Ovary (tissue), 9 donors: ENCODE results near the gene A1BG. TPM values are rescaled to one million over a fixed set of nuclear protein-coding genes. Genes with fewer than 3 reads are reported as not detected.

Source experiments
- DNase-seq, 5 donors: peaks; one replicate each; pipeline ENCODE4 v3.0.0-alpha.2; 2019 to 2020
- H3K27ac ChIP-seq, 2 donors: fragments of 200-600 bp; one replicate each; pipeline versions ENCODE4 v1.5.1 to v1.8.0; 2019 to 2022
- H3K27me3 ChIP-seq: fragments of 200-600 bp; one replicate; pipeline ENCODE4 v1.8.0; 2022
- H3K36me3 ChIP-seq: fragments of 200-600 bp; sonication (generic); one replicate; pipeline ENCODE4 v1.5.1; 2019
- H3K4me1 ChIP-seq: one replicate; pipeline ENCODE4 v1.8.1; 2013; ENCODE audit warnings: mild to moderate bottlenecking, moderate library complexity; ENCODE audit not compliant: insufficient read depth
- H3K4me3 ChIP-seq: fragments of 200-600 bp; sonication (generic); one replicate; pipeline ENCODE4 v1.5.1; 2017
- H3K9me3 ChIP-seq, 2 donors: fragments of 200-600 bp in 1 of 2; sonication (generic) in 1 of 2; one replicate each; pipeline versions ENCODE4 v1.5.1 to v1.8.1; 2013 to 2019; ENCODE audit warnings: mild to moderate bottlenecking in 1 of 2, moderate library complexity in 1 of 2
- EP300 ChIP-seq: sonication (generic); formaldehyde crosslinking; IDR thresholded peaks from one replicate; pipeline ENCODE4 v1.6.1; 2017; ENCODE audit warnings: antibody characterized with exemption
- POLR2A ChIP-seq: fragments of 450-650 bp; IDR thresholded peaks from one replicate; pipeline ENCODE4 v1.6.1; 2017; ENCODE audit warnings: antibody characterized with exemption, mild to moderate bottlenecking, moderate library complexity
- WGBS, 3 donors: extraction: QIAGEN DNeasy Blood & Tissue Kit in 1 of 3; methylation state at CpG; one replicate each; pipeline versions ENCODE4 v1.1.5 to v1.1.7; 2013 to 2017; 5-methylcytosine and 5-hydroxymethylcytosine counted together
- intact Hi-C, 4 donors: fragments of 100-400 bp; cut with DNase I; formaldehyde crosslinking; loops; one replicate each; pipeline versions ENCODE4 v1.11.0 to v1.15.1; 2022 to 2023
- polyA plus RNA-seq, 2 donors: library from polyadenylated mRNA; stranded (reverse); fragments of 200-250 nt in 1 of 2; fragments of 350-450 nt in 1 of 2; fragmentation: Illumina TruSeq in 1 of 2; extraction: RNeasy Lipid Tissue Mini Kit (QIAGEN cat#74804) in 1 of 2; gene quantifications; one replicate each; pipeline ENCODE4 v1.2.3, GENCODE V29; 2013 to 2014
- total RNA-seq, 7 donors: library from RNA; depleted of rRNA in 2 of 7; stranded (reverse); fragments of >200 nt in 2 of 7; fragmentation: NEBNext Ultra II Directional in 3 of 7; extraction: Animal tissue kit (Norgen Biotek cat#: 25700) in 3 of 7; gene quantifications; one replicate each; pipeline versions ENCODE4 v1.1.0 to v1.2.4, GENCODE V29; 2016 to 2023
- TF ChIP-seq, protein P1 (sequence below), 3 donors: fragments of 450-650 bp in 2 of 3; fragments of 200-600 bp in 1 of 3; IDR thresholded peaks; one replicate each; pipeline versions ENCODE4 v1.5.1 to v1.8.0; 2016 to 2022; ENCODE audit warnings: antibody characterized with exemption in 3 of 3, mild to moderate bottlenecking in 1 of 3
- donor health status: DM: no; HTN: no; CAD: no; lungs with moderate emphysema.
- donor health status: DM: no; HTN: no; CAD: no.
- donor health status: Bipolar disorder and iron deficiency.
- donor health status: DM: yes; HTN: yes; CAD: no.
- donor health status: DM: no; HTN: no; CAD: no.
- donor health status: DM: yes; HTN: yes; CAD: no.

The A1BG gene
- total and polyA plus RNA-seq, 9 donors, result 0.38 to 32.4 (median 4.8) TPM

- no peak for DNase-seq
- Histone ChIP-seq H3K36me3 (no peaks in the 10 kb centered on the region), H3K27ac (no peak overlapping the region), H3K4me3 (no peak overlapping the region), H3K4me1 (peaks cover 3% of the 10 kb centered on the region), H3K27me3 (no peaks in the 10 kb centered on the region), H3K9me3 (no peaks in the 10 kb centered on the region)
- TF ChIP-seq, protein P1, sequence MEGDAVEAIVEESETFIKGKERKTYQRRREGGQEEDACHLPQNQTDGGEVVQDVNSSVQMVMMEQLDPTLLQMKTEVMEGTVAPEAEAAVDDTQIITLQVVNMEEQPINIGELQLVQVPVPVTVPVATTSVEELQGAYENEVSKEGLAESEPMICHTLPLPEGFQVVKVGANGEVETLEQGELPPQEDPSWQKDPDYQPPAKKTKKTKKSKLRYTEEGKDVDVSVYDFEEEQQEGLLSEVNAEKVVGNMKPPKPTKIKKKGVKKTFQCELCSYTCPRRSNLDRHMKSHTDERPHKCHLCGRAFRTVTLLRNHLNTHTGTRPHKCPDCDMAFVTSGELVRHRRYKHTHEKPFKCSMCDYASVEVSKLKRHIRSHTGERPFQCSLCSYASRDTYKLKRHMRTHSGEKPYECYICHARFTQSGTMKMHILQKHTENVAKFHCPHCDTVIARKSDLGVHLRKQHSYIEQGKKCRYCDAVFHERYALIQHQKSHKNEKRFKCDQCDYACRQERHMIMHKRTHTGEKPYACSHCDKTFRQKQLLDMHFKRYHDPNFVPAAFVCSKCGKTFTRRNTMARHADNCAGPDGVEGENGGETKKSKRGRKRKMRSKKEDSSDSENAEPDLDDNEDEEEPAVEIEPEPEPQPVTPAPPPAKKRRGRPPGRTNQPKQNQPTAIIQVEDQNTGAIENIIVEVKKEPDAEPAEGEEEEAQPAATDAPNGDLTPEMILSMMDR (IDR thresholded peaks at IDR 0.05), result no peak
- TF ChIP-seq POLR2A, result no peak
- TF ChIP-seq EP300, result no peak
- 90 to 94% (median 93%) methylated on average over 1 of the region's 1 CpG for WGBS, 3 donors
- intact Hi-C loops, result no loop called here
These were observed 20.6 kb downstream of the A1BG start for GRCh38 chr19:58332697-58333096.

- Histone ChIP-seq H3K27me3 (no peaks in the 10 kb centered on the region), H3K9me3 (no peaks in the 10 kb centered on the region), H3K27ac (no peak overlapping the region), H3K4me1 (peaks cover 13% of the 10 kb centered on the region), H3K36me3 (no peaks in the 10 kb centered on the region), H3K4me3 (no peak overlapping the region)
- DNase-seq, result no peak
- intact Hi-C loops, result no loop called here
- no peak for TF ChIP-seq EP300
- TF ChIP-seq, protein P1 (IDR thresholded peaks at IDR 0.05), result no peak
- TF ChIP-seq POLR2A, result no peak
- WGBS, 3 donors, result 82 to 86% (median 83%) methylated on average over 4 of the region's 4 CpGs
These were observed 22.8 kb downstream of the A1BG start for GRCh38 chr19:58330458-58330857.

- Histone ChIP-seq H3K36me3 (no peaks in the 10 kb centered on the region), H3K4me3 (no peak overlapping the region), H3K9me3 (no peaks in the 10 kb centered on the region), H3K27ac (no peak overlapping the region), H3K27me3 (no peaks in the 10 kb centered on the region), H3K4me1 (peaks cover 15% of the 10 kb centered on the region)
- 53 to 64% (median 62%) methylated on average over 10 of the region's 10 CpGs for WGBS, 3 donors
- no peak for DNase-seq
- TF ChIP-seq EP300 (no peak), POLR2A (no peak)
- TF ChIP-seq, protein P1 (IDR thresholded peaks at IDR 0.05), result no peak
- intact Hi-C loops, result loop anchor here in 1 of 4 donors (2.0 kb wide), 1 partner anchor 28 kb away; no protein-coding TSS in a partner anchor
These were observed 24.3 kb downstream of the A1BG start for GRCh38 chr19:58328999-58329398.

DNA sequence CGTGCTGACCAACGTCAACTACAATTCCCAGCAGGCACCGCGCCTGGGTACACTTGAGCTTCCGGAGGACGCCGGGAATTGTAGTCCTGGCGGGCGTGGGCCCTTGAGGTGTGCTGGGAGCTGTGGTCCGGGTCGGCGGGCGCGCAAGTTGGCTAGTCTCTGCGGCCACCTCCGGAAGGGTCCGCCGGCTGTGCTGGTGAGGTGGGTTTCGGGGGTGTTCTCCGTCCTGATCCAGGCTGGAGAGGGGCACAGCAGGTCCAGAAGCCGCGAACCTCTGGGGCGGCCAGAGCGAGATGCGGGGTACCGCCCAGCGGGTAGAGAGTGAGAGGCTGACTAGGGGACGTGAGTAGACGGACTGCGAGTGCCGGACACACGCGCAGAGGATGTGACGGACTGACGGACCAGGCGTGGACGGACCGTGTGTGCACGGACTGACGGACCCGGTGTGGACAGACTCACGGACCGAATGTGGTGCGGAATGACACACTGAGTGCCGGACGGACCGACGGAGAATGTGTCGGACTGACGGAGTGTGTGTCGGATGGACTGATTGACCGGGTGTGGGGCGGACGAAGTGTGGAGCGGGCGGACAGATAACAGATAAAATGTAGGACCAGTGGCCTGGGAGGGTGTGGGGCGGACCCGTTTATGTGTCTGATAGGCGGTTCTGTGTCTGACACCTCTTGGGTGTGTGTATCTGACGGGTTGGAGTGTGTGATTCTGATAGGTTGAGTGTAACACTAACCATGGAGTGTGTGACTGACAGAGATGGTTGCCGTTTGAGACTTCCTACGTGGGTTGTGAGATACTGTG is 26.2 kb downstream of the A1BG start, which contains the start of gene ZSCAN22:
Gene ZSCAN22, plus strand, starts transcription at position 81 of the 813 bp plus-strand sequence. CDS start 7,809 bp downstream, outside the sequence.
- H3K27me3 ChIP-seq, result no peaks in the 10 kb centered on the region
- intact Hi-C loops, result no loop called here
- H3K4me3 ChIP-seq, result peak within 1 kb of the TSS; percentile 92
- DNase-seq, result peak; percentile 94 to 97 (median 96)
- H3K9me3 ChIP-seq, result no peaks in the 10 kb centered on the region
- H3K4me1 ChIP-seq, result peaks cover 15% of the 10 kb centered on the region
- H3K36me3 ChIP-seq, result no peaks in the 10 kb centered on the region
- H3K27ac ChIP-seq, result peak within 1 kb of the TSS; percentile 80 to 88
- TF ChIP-seq POLR2A (peak; percentile 56), EP300 (no peak)
- 0 to 1% (median 1%) methylated on average over 54 to 62 of the region's 62 CpGs for WGBS, 3 donors

DNA sequence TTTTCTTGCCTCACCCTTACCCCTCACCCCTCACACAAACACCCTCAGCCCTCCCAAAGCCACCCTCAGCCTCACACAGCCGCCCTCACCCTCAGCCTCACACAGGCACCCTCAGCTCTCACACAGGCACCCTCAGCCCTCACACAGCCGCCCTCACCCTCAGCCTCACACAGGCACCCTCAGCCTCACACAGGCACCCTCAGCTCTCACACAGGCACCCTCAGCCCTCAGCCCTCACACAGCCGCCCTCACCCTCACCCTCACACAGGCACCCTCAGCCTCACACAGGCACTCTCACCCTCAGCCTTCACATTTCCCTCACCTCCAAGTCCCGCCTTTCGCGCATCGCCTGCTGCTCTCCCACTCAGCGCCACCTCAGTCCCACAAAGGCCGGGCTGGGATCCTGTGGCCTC is 26.8 kb downstream of the A1BG start:
- DNase-seq, result no peak
- no peaks in the 10 kb centered on the region for H3K36me3 ChIP-seq
- H3K27ac ChIP-seq, result peak overlapping the region; percentile 80 to 88
- no peaks in the 10 kb centered on the region for H3K9me3 ChIP-seq
- TF ChIP-seq POLR2A, result no peak
- TF ChIP-seq, protein P1 (IDR thresholded peaks at IDR 0.05), result no peak
- TF ChIP-seq EP300, result no peak
- H3K27me3 ChIP-seq, result no peaks in the 10 kb centered on the region
- peaks cover 15% of the 10 kb centered on the region for H3K4me1 ChIP-seq
- 1 to 10% (median 3%) methylated on average over 9 of the region's 9 CpGs for WGBS, 3 donors
- peak overlapping the region; percentile 92 for H3K4me3 ChIP-seq
- intact Hi-C loops, result no loop called here
